Omental fat pad (tissue), 4 donors: ENCODE data around the gene FXYD1. TPM values are rescaled to one million over a fixed set of nuclear protein-coding genes. Genes with fewer than 3 reads are reported as not detected.
A peak's percentile ranks its signal among the peaks of the same experiment; 100 is the strongest.

Experiments used
- ATAC-seq: fragments of 150-250 bp; one replicate; pipeline ENCODE4 v1.9.1; 2016; ENCODE audit warnings: mild to moderate bottlenecking, moderate library complexity; ENCODE audit not compliant: low FRiP score
- DNase-seq: peaks from one replicate; pipeline ENCODE4 v3.0.0-alpha.2; 2019; ENCODE audit warnings: low spot score
- CTCF ChIP-seq, 3 donors: fragments of 450-650 bp; IDR thresholded peaks; one replicate each; pipeline ENCODE4 v1.5.1; 2016 to 2017; ENCODE audit warnings: antibody characterized with exemption in 3 of 3, mild to moderate bottlenecking in 3 of 3, moderate library complexity in 2 of 3
- total RNA-seq, 4 donors: library from RNA; depleted of rRNA; stranded (reverse); fragments of >200 nt; gene quantifications; one replicate each; pipeline ENCODE4 v1.1.0, GENCODE V29; 2016

The FXYD1 gene
- 10 to 100 TPM; 20.5 to 32.2 (median 25.7) TPM for total RNA-seq

GRCh38 chr19:35138305-35138892, at the start of gene FXYD1:
TSS of gene FXYD1 (plus strand) at chr19:35138824. CDS start at chr19:35140080, 1,256 bp downstream.
- DNase-seq (no peak), ATAC-seq (peak; percentile 15)
- TF ChIP-seq CTCF (IDR thresholded peaks at IDR 0.05): no peak

GRCh38 chr19:35089554-35089953, 49.1 kb upstream of the FXYD1 start:
- DNase-seq (no peak), ATAC-seq (no peak)
- no peak for TF ChIP-seq CTCF (IDR thresholded peaks at IDR 0.05)

- DNase-seq: no peak
- no peak for ATAC-seq
These were observed 48.5 kb upstream of the FXYD1 start for GRCh38 chr19:35090160-35090505.

GRCh38 chr19:35090506-35091214, 48.0 kb upstream of the FXYD1 start:
- DNase-seq (peak; percentile 50), ATAC-seq (peak; percentile 76)
- TF ChIP-seq CTCF (IDR thresholded peaks at IDR 0.05): peak in 1 of 3 donors; percentile 12

More at GRCh38 chr19:35090160-35090505, 48.5 kb upstream of the FXYD1 start:
- TF ChIP-seq CTCF (IDR thresholded peaks at IDR 0.05): no peak

- TF ChIP-seq CTCF (IDR thresholded peaks at IDR 0.05): no peak
- ATAC-seq (no peak), DNase-seq (no peak)
These were observed 45.2 kb upstream of the FXYD1 start for GRCh38 chr19:35093430-35093829.

- DNase-seq: no peak
- TF ChIP-seq CTCF (IDR thresholded peaks at IDR 0.05): no peak
- no peak for ATAC-seq
These were observed 44.5 kb upstream of the FXYD1 start for GRCh38 chr19:35093941-35094647.
